Suppressor macrophage (primary cell): ENCODE measurements around the gene CD2AP.
"Not testable (repeated sequence)": the region's sequence is repeated elsewhere in the genome, so short reads cannot be mapped to it uniquely, and the experiment has no call there.

ENCODE experiments used
- DNase-seq, 4 experiments: peaks; one replicate each; pipeline ENCODE4 v3.0.0-alpha.2; 2020 to 2022

CD2AP gene

GRCh38 chr6:47465117-47465516 lies 12.5 kb upstream of the CD2AP start:
- no peak for DNase-seq

GRCh38 chr6:47471911-47472310 lies 5.7 kb upstream of the CD2AP start:
- DNase-seq = peak in 2 of 4 experiments; percentile 6 to 14

GRCh38 chr6:47473791-47474346 lies 3.7 kb upstream of the CD2AP start:
- no peak for DNase-seq

- DNase-seq = no peak
Observed at GRCh38 chr6:47475319-47475816, 2.2 kb upstream of the CD2AP start.

GRCh38 chr6:47476781-47477496 lies 650 bp upstream of the CD2AP start:
- no peak for DNase-seq

GRCh38 chr6:47478233-47479139 lies 897 bp downstream of the CD2AP start:
- peak; percentile 26 to 60 (median 57) for DNase-seq

- peak in 1 of 4 experiments; percentile 3 for DNase-seq
Observed at GRCh38 chr6:47479140-47479508, 1.5 kb downstream of the CD2AP start.

GRCh38 chr6:47479874-47480273 lies 2.3 kb downstream of the CD2AP start:
- no peak for DNase-seq

GRCh38 chr6:47481213-47481612 lies 3.6 kb downstream of the CD2AP start:
- not testable (repeated sequence) for DNase-seq

- DNase-seq = no peak
Observed at GRCh38 chr6:47481806-47482205, 4.2 kb downstream of the CD2AP start.

GRCh38 chr6:47483516-47483852 lies 5.9 kb downstream of the CD2AP start:
- no peak for DNase-seq

- DNase-seq = no peak
Observed at GRCh38 chr6:47483853-47484546, 6.4 kb downstream of the CD2AP start.

- DNase-seq = no peak
Observed at GRCh38 chr6:47484616-47485015, 7.0 kb downstream of the CD2AP start.

GRCh38 chr6:47485083-47485482 lies 7.5 kb downstream of the CD2AP start:
- no peak for DNase-seq

GRCh38 chr6:47485491-47486135 lies 8.0 kb downstream of the CD2AP start:
- no peak for DNase-seq

- DNase-seq = no peak
Observed at GRCh38 chr6:47489995-47490394, 12.4 kb downstream of the CD2AP start.

- DNase-seq = no peak
Observed at GRCh38 chr6:47490676-47491075, 13.1 kb downstream of the CD2AP start.

GRCh38 chr6:47492355-47492754 lies 14.8 kb downstream of the CD2AP start:
- no peak for DNase-seq

GRCh38 chr6:47495207-47495606 lies 17.6 kb downstream of the CD2AP start:
- no peak for DNase-seq

GRCh38 chr6:47495954-47496545 lies 18.5 kb downstream of the CD2AP start:
- no peak for DNase-seq

GRCh38 chr6:47496935-47497579 lies 19.5 kb downstream of the CD2AP start:
- no peak for DNase-seq
